Putamen (tissue), 1 donor: Measurements from ENCODE around the gene SPACA7.

Experiments
- DNase-seq: peaks from one replicate; pipeline ENCODE4 v3.0.0-alpha.2; 2016; ENCODE audit warnings: low spot score

Gene SPACA7

GRCh38 chr13:112447761-112448603 is 71.8 kb downstream of the SPACA7 start:
- no peak for DNase-seq

GRCh38 chr13:112448621-112449544 is 72.7 kb downstream of the SPACA7 start:
- no peak for DNase-seq

- no peak for DNase-seq
Measured at GRCh38 chr13:112449545-112449930, 73.4 kb downstream of the SPACA7 start.

- no peak for DNase-seq
Measured at GRCh38 chr13:112450118-112450903, 74.2 kb downstream of the SPACA7 start.

GRCh38 chr13:112450904-112451240 is 74.7 kb downstream of the SPACA7 start:
- no peak for DNase-seq

- no peak for DNase-seq
Measured at GRCh38 chr13:112451512-112452379, 75.6 kb downstream of the SPACA7 start.

- no peak for DNase-seq
Measured at GRCh38 chr13:112452380-112453206, 76.4 kb downstream of the SPACA7 start.

- DNase-seq: no peak
Measured at GRCh38 chr13:112453207-112453829, 77.2 kb downstream of the SPACA7 start.

GRCh38 chr13:112453874-112454647 is 77.9 kb downstream of the SPACA7 start:
- no peak for DNase-seq

GRCh38 chr13:112454648-112455334 is 78.6 kb downstream of the SPACA7 start:
- no peak for DNase-seq

- DNase-seq: no peak
Measured at GRCh38 chr13:112455476-112456059, 79.4 kb downstream of the SPACA7 start.

- no peak for DNase-seq
Measured at GRCh38 chr13:112456138-112457056, 80.2 kb downstream of the SPACA7 start.

GRCh38 chr13:112457081-112457480 is 80.9 kb downstream of the SPACA7 start:
- no peak for DNase-seq

- no peak for DNase-seq
Measured at GRCh38 chr13:112457485-112457884, 81.3 kb downstream of the SPACA7 start.

- no peak for DNase-seq
Measured at GRCh38 chr13:112462408-112462807, 86.3 kb downstream of the SPACA7 start.

GRCh38 chr13:112464720-112465119 is 88.6 kb downstream of the SPACA7 start:
- no peak for DNase-seq
